Stomach (tissue), 4 donors: ENCODE results near the gene TCF23.

Experiments
- EP300 ChIP-seq: sonication (generic); formaldehyde crosslinking; IDR thresholded peaks from one replicate; pipeline ENCODE4 v1.6.1; 2017; ENCODE audit warnings: antibody characterized with exemption
- POLR2A ChIP-seq, 4 donors: fragments of 450-650 bp; IDR thresholded peaks; one replicate each; pipeline ENCODE4 v1.6.1; 2016; ENCODE audit warnings: antibody characterized with exemption in 4 of 4, control low read depth in 2 of 4, mild to moderate bottlenecking in 1 of 4, moderate library complexity in 1 of 4
- TF ChIP-seq, protein P1 (sequence below), 7 experiments: fragments of 450-650 bp in 4 of 7; fragments of 200-600 bp in 3 of 7; sonication (generic) in 3 of 7; IDR thresholded peaks; one replicate each; pipeline ENCODE4 v1.5.1; 2016 to 2019; ENCODE audit warnings: antibody characterized with exemption in 7 of 7, control low read depth in 2 of 7, mild to moderate bottlenecking in 1 of 7

DNA sequence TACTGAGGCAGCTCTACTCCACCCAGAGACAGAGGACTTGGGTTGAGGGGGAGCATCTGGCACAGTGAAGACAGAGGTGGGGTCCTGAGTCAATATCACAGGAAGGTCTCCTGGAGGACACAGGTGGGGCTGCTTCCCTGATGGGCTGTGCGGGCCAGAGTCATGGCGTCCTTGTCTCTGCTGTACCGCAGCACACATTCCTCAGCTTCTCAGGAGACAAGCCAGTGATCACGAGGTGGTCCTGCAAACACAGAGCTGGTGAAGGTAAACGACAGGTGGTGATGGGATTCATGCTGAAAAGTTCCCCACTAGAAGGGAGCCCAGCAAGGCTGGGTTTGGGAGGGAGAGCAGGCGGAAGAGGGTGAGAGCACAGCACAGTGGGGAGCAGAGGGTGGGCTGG, 9.7 kb downstream of the TCF23 start:
- TF ChIP-seq, protein P1, sequence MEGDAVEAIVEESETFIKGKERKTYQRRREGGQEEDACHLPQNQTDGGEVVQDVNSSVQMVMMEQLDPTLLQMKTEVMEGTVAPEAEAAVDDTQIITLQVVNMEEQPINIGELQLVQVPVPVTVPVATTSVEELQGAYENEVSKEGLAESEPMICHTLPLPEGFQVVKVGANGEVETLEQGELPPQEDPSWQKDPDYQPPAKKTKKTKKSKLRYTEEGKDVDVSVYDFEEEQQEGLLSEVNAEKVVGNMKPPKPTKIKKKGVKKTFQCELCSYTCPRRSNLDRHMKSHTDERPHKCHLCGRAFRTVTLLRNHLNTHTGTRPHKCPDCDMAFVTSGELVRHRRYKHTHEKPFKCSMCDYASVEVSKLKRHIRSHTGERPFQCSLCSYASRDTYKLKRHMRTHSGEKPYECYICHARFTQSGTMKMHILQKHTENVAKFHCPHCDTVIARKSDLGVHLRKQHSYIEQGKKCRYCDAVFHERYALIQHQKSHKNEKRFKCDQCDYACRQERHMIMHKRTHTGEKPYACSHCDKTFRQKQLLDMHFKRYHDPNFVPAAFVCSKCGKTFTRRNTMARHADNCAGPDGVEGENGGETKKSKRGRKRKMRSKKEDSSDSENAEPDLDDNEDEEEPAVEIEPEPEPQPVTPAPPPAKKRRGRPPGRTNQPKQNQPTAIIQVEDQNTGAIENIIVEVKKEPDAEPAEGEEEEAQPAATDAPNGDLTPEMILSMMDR (IDR thresholded peaks at IDR 0.05) = no peak
- TF ChIP-seq POLR2A (IDR thresholded peaks at IDR 0.05) (no peak), EP300 (no peak)
